ENCODE data around the gene HSBP1L1. TPM values are rescaled to one million over a fixed set of nuclear protein-coding genes. Genes with fewer than 3 reads are reported as not detected.

HSBP1L1 gene
- total and polyA plus RNA-seq, 2 of the 13 experiments (the other 11 are each of a cell fraction or from before 2014, with no cell fraction given), result 22.6 to 45.1 TPM

GRCh38 chr18:79988451-79989194 is 24.2 kb downstream of the HSBP1L1 start, which contains the start of gene TXNL4A (continued):
- no peak for TF ChIP-seq NCOR1 (IDR thresholded peaks at IDR 0.05; ENCODE audit: borderline replicate concordance, low read length)
- peak; percentile 61; the same call in 1 of the 2 replicates for TF ChIP-seq MEIS2 (CRISPR knock-in tag; IDR thresholded peaks at IDR 0.05)
- TF ChIP-seq ZNF773 (CRISPR knock-in tag; IDR thresholded peaks at IDR 0.05; ENCODE audit: borderline replicate concordance), result 0 out of 2 replicates have a peak, but pooled peaks have one; percentile 74
- TF ChIP-seq MED1 (CRISPR knock-in tag; IDR thresholded peaks at IDR 0.05), result peak; percentile 69
- TF ChIP-seq CBFB (CRISPR knock-in tag; IDR thresholded peaks at IDR 0.05), result peak; percentile 61
- TF ChIP-seq, protein P1, sequence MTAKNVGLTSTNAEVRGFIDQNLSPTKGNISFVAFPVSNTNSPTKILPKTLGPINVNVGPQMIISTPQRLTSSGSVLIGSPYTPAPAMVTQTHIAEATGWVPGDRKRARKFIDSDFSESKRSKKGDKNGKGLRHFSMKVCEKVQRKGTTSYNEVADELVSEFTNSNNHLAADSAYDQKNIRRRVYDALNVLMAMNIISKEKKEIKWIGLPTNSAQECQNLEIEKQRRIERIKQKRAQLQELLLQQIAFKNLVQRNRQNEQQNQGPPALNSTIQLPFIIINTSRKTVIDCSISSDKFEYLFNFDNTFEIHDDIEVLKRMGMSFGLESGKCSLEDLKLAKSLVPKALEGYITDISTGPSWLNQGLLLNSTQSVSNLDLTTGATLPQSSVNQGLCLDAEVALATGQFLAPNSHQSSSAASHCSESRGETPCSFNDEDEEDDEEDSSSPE (CRISPR knock-in tag; IDR thresholded peaks at IDR 0.05), result peak; percentile 87
- no peak for TF ChIP-seq PHF5A (CRISPR knock-in tag; IDR thresholded peaks at IDR 0.05; ENCODE audit: low read depth, unreplicated experiment)
- peak; percentile 36; the same call in 1 of the 2 replicates for TF ChIP-seq RXRB (CRISPR knock-in tag; IDR thresholded peaks at IDR 0.05; ENCODE audit: borderline replicate concordance)
- TF ChIP-seq SIX1 (CRISPR knock-in tag; IDR thresholded peaks at IDR 0.05; ENCODE audit: borderline replicate concordance), result no peak
- TF ChIP-seq ZNF354B (CRISPR knock-in tag; IDR thresholded peaks at IDR 0.05), result no peak
- TF ChIP-seq, protein P2, sequence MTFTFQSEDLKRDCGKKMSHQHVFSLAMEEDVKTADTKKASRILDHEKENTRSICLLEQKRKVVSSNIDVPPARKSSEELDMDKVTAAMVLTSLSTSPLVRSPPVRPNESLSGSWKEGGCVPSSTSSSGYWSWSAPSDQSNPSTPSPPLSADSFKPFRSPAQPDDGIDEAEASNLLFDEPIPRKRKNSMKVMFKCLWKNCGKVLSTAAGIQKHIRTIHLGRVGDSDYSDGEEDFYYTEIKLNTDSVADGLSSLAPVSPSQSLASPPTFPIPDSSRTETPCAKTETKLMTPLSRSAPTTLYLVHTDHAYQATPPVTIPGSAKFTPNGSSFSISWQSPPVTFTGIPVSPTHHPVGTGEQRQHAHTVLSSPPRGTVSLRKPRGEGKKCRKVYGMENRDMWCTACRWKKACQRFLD (CRISPR knock-in tag; IDR thresholded peaks at IDR 0.05; ENCODE audit: borderline replicate concordance), result peak; percentile 94; the same call in 1 of the 2 replicates
- TF ChIP-seq, protein P3, sequence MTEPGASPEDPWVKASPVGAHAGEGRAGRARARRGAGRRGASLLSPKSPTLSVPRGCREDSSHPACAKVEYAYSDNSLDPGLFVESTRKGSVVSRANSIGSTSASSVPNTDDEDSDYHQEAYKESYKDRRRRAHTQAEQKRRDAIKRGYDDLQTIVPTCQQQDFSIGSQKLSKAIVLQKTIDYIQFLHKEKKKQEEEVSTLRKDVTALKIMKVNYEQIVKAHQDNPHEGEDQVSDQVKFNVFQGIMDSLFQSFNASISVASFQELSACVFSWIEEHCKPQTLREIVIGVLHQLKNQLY (CRISPR knock-in tag; IDR thresholded peaks at IDR 0.05), result 0 out of 2 replicates have a peak, but pooled peaks have one; percentile 33
- peak; percentile 79 for TF ChIP-seq ZNF543 (CRISPR knock-in tag; IDR thresholded peaks at IDR 0.05)
- TF ChIP-seq KMT2A (CRISPR knock-in tag; IDR thresholded peaks at IDR 0.05), result no peak
- TF ChIP-seq TAF1 (CRISPR knock-in tag; IDR thresholded peaks at IDR 0.05), result peak; percentile 91
- no peak for TF ChIP-seq MTF2 (CRISPR knock-in tag; IDR thresholded peaks at IDR 0.05; ENCODE audit: borderline replicate concordance)
- TF ChIP-seq CHCHD3 (CRISPR knock-in tag; IDR thresholded peaks at IDR 0.05), result peak; percentile 6; the same call in 1 of the 2 replicates
- peak; percentile 36; the same call in 1 of the 2 replicates for TF ChIP-seq AKAP8 (CRISPR knock-in tag; IDR thresholded peaks at IDR 0.05)
- TF ChIP-seq REL (CRISPR knock-in tag; conservative IDR thresholded peaks at IDR 0.05), result 0 out of 2 replicates have a peak, but pooled peaks have one; percentile 45
- no peak; the same call in 1 of the 2 replicates for TF ChIP-seq MAF1 (CRISPR knock-in tag; IDR thresholded peaks at IDR 0.05; ENCODE audit: borderline replicate concordance)
- peak; percentile 63 for TF ChIP-seq HOXA5 (CRISPR knock-in tag; IDR thresholded peaks at IDR 0.05)
- TF ChIP-seq ZNF761 (CRISPR knock-in tag; conservative IDR thresholded peaks at IDR 0.05), result no peak
- TF ChIP-seq ZGPAT (CRISPR knock-in tag; IDR thresholded peaks at IDR 0.05), result peak; percentile 77

Data from HepG2 (cell line).